Measurements from ENCODE around the gene CEP104. TPM values are rescaled to one million over a fixed set of nuclear protein-coding genes. Genes with fewer than 3 reads are reported as not detected.

The CEP104 gene
- total RNA-seq, 1 experiment from 2014 or later, result 44.1 TPM

- ChIA-PET RAD21 (ENCODE audit: low non-redundant PET in 1 of 2, low total read pairs in 2 of 2, uncharacterized antibody in 2 of 2, unreplicated experiment in 2 of 2) (no interaction called here), CTCF (no interaction called here), POLR2A (no interaction called here)
- H3K27ac ChIP-seq (ENCODE audit: low read depth, low read length), result peak within 1 kb of the TSS; percentile 69; the same call in 1 of the 2 replicates
- no peak within 1 kb of the TSS for H2AFZ ChIP-seq (ENCODE audit: low read depth, low read length, poor library complexity, severe bottlenecking)
- no peaks in the 10 kb centered on the region for H3K9me3 ChIP-seq (ENCODE audit: control insufficient read depth in 1 of 2, insufficient read depth in 1 of 2, low read depth in 1 of 2, low read length in 2 of 2)
- H3K9ac ChIP-seq (ENCODE audit: low read length), result peak within 1 kb of the TSS; percentile 64
- DNase-seq (ENCODE audit: low read depth, low spot score) (no peak), ATAC-seq (peak; percentile 39)
- no peaks in the 10 kb centered on the region for H3K27me3 ChIP-seq (ENCODE audit: insufficient read depth, low read length)
- peak within 1 kb of the TSS; percentile 87 for H3K4me2 ChIP-seq (ENCODE audit: low read length)
- intact Hi-C loops (cut with micrococcal nuclease), result no loop called here
- BruUV-seq (replicated peaks), result TSS peak; percentile 44
- H3K36me3 ChIP-seq (ENCODE audit: control insufficient read depth in 1 of 2, insufficient read depth in 2 of 2, low read length in 2 of 2), result no peaks in the 10 kb centered on the region
- peak within 1 kb of the TSS; percentile 52 to 67 for H3K4me3 ChIP-seq (replicated peaks in 1 of 2; ENCODE audit: low read depth in 1 of 2, low read length in 2 of 2)
- H3K9me2 ChIP-seq (ENCODE audit: insufficient read depth), result no peaks in the 10 kb centered on the region
- TF ChIP-seq YY1 (IDR thresholded peaks at IDR 0.05; ENCODE audit: extremely low read depth, insufficient replicate concordance, low read depth, low read length) (no peak), ZFX (IDR thresholded peaks at IDR 0.05) (peak; percentile 7; the same call in 1 of the 2 replicates)
- H3K79me2 ChIP-seq (ENCODE audit: insufficient read depth, low read length), result no peaks in the 10 kb centered on the region
- H4K20me1 ChIP-seq (ENCODE audit: insufficient read depth), result no peaks in the 10 kb centered on the region
- H3K4me1 ChIP-seq (ENCODE audit: control insufficient read depth in 1 of 2, insufficient read depth in 2 of 2, low read length in 2 of 2), result peaks cover 31 to 44% of the 10 kb centered on the region in 2 experiments
Measured at GRCh38 chr1:3772715-3773571, 84.1 kb downstream of the CEP104 start, which contains the start of gene SMIM1. Gene SMIM1 (plus strand): TSS chr1:3772749. CDS start chr1:3775374, 2,625 bp downstream.

- peak overlapping the region; percentile 69; the same call in 1 of the 2 replicates for H3K27ac ChIP-seq (ENCODE audit: low read depth, low read length)
- H3K9me2 ChIP-seq (ENCODE audit: insufficient read depth), result no peaks in the 10 kb centered on the region
- CTCF ChIA-PET, result no interaction called here
- H3K4me2 ChIP-seq (ENCODE audit: low read length), result peak overlapping the region; percentile 87
- H3K4me3 ChIP-seq (replicated peaks in 1 of 2; ENCODE audit: low read depth in 1 of 2, low read length in 2 of 2), result peak overlapping the region; percentile 52 to 67
- H3K79me2 ChIP-seq (ENCODE audit: insufficient read depth, low read length), result no peaks in the 10 kb centered on the region
- RAD21 ChIA-PET (ENCODE audit: low non-redundant PET in 1 of 2, low total read pairs in 2 of 2, uncharacterized antibody in 2 of 2, unreplicated experiment in 2 of 2), result no interaction called here
- H4K20me1 ChIP-seq (ENCODE audit: insufficient read depth), result no peaks in the 10 kb centered on the region
- BruUV-seq (replicated peaks), result no TSS peak
- POLR2A ChIA-PET, result no interaction called here
- DNase-seq (ENCODE audit: low read depth, low spot score), result peak; percentile 65
- TF ChIP-seq POLR2AphosphoS5 (IDR thresholded peaks at IDR 0.05; ENCODE audit: low read depth, low read length), result peak; percentile 64
- no peak for TF ChIP-seq SP1 (IDR thresholded peaks at IDR 0.05; ENCODE audit: low read depth)
- peak; percentile 45; the same call in 1 of the 2 replicates for TF ChIP-seq ZFX (IDR thresholded peaks at IDR 0.05)
- no peak for TF ChIP-seq YY1 (IDR thresholded peaks at IDR 0.05; ENCODE audit: extremely low read depth, insufficient replicate concordance, low read depth, low read length)
- TF ChIP-seq FOSL1 (IDR thresholded peaks at IDR 0.05; ENCODE audit: low read depth), result no peak
- TF ChIP-seq MAX (IDR thresholded peaks at IDR 0.05), result peak; percentile 78
- TF ChIP-seq EZH2phosphoT487 (IDR thresholded peaks at IDR 0.05; ENCODE audit: borderline replicate concordance), result no peak
- peak; percentile 82 for ATAC-seq
- H3K36me3 ChIP-seq (ENCODE audit: control insufficient read depth in 1 of 2, insufficient read depth in 2 of 2, low read length in 2 of 2), result no peaks in the 10 kb centered on the region
- no peaks in the 10 kb centered on the region for H3K9me3 ChIP-seq (ENCODE audit: control insufficient read depth in 1 of 2, insufficient read depth in 1 of 2, low read depth in 1 of 2, low read length in 2 of 2)
- no peaks in the 10 kb centered on the region for H3K27me3 ChIP-seq (ENCODE audit: insufficient read depth, low read length)
- no peak overlapping the region for H2AFZ ChIP-seq (ENCODE audit: low read depth, low read length, poor library complexity, severe bottlenecking)
- intact Hi-C loops (cut with micrococcal nuclease), result no loop called here
- peak overlapping the region; percentile 64 for H3K9ac ChIP-seq (ENCODE audit: low read length)
- peaks cover 31 to 44% of the 10 kb centered on the region in 2 experiments for H3K4me1 ChIP-seq (ENCODE audit: control insufficient read depth in 1 of 2, insufficient read depth in 2 of 2, low read length in 2 of 2)
Measured at GRCh38 chr1:3772027-3772714, 84.8 kb downstream of the CEP104 start.

Data from HCT116 (cell line).